GM19468 (cell line): ENCODE results near the gene LAMP1.
"Not testable (repeated sequence)": the region's sequence is repeated elsewhere in the genome, so short reads cannot be mapped to it uniquely, and the experiment has no call there.

Experiments used
- ATAC-seq: cut with Tn5 transposase; IDR thresholded peaks from one replicate; pipeline ENCODE4 v1.9.1; 2021; ENCODE audit warnings: mild to moderate bottlenecking, moderate library complexity, moderate number of reproducible peaks; ENCODE audit not compliant: unreplicated experiment; ENCODE audit errors: extremely low read depth

LAMP1 gene

DNA sequence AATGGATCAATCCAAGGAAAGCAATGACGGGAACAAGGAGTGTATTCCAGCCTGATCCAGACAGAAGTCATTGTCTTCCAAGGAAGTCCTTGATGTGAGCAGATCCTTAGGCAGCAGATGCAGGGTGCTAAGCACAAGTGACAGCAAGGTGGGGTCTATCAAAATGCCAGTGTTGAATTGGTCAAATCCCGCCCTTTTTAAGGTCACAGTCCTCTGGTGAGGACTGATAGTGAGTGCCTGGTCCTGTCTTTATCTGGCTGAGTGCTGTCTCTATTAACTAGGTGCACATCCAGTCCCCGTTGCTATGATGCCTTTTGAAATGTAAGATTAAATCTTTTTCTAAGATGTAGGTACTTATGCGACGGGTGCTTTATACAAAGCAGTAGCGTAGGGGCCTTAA, 1.3 kb upstream of the LAMP1 start:
- no peak for ATAC-seq

DNA sequence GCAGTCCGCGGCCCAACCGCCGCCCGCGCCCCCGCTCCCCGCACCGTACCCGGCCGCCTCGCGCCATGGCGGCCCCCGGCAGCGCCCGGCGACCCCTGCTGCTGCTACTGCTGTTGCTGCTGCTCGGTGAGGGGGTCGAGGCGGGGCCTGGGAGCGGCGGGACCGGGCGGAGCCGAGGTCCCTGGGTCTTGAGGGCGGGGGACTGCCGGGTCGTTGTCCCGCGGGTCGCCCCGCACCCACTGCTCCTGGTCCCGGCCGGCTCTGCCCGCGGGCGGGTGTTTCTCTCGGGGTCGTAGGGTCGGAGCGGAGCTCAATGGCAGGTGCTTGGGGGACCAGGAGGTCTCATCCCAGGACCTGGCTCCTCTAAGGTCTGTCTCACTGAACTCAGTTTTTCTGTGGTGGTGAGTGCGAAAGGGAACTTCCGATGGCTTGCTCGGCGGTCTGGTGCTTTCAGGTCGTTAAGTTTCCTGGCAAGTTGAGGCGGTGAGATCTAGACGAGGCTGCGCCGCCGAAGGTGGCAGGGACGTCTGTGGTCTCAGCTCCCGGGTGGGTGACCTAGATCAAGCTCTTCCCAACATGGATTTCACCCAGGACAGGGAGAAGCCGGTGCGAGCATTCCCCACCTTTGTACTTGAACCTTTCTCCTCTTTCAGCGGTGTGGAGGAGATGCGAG, 467 bp downstream of the LAMP1 start:
- peak; percentile 1 for ATAC-seq

DNA sequence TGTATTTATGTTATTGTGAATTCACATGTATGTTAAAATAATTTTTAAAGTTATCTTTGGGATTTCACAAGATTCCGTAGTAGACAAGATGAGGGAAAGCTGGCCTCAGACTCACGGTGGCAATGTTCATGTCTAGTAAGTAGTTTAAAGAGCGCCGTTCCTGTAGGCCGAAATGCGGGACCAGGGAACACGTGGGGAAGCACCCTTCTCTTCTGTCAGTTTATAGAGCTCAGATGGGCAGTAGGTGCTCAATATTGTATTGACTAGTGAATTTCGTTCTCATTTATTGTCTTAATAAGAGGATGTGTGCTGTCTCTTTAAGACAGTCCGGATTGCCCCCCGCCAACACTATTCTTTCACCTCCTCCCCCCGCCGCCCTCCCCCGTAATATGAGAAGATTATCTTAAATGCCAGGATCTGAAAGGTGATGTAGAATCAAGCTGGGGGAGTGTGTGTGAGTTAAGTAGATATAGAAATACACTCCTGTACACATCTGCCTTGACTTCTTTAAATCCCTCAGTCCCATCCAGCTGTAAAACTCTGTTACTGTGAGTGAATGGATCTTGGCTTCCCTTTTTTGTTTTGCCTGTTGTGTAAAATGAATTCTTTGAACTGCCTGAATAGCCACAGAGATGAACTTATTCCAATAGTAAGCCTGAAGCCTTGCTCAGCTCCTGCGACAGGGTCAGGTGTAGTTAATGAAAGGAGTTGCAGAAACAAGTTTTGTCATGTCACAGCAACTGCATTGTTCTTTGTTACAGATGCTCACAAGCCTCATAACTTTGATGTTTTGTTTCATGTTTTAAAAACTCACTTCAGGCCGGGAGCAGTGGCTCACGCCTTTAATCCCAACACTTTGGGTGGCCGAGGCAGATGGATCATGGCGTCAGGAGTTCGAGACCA, 1.3 kb downstream of the LAMP1 start:
- ATAC-seq, result no peak

DNA sequence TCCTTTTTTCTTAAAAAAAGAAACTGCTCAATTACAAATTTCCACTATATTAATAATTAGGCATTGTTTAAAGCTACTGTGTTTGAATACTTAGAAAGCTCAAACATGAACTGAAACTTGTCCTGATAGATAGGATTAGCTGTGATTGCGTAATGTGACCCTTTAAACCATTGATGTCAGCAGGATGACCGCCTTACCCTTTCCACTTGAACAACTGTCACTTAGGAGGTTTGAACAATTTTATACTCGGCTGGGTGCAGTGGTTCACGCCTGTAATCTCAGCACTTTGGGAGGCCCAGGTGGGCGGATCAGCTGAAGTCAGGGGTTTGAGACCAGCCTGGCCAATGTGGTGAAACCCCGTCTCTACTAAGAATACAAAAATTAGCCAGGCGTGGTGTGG, 2.9 kb downstream of the LAMP1 start:
- ATAC-seq, result no peak

DNA sequence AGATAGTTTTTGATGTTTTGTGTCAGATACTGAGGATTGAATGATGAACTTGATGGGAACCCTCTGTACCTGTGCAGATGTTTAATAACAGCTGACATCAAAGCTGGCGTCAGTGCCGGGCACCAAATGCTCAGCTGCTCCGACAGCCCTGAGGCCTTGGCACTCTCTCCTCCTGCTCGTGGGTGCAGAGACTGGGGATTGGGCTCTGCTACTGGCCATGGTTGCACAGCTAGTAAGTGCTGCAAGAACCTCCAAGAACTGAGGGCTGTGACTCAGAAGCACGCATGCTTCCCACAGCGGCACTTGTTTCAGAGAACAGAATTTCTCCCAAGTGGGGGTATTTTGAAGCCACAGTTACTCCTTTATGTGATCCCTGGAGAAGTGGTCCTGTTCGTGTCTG, 5.9 kb downstream of the LAMP1 start:
- no peak for ATAC-seq

DNA sequence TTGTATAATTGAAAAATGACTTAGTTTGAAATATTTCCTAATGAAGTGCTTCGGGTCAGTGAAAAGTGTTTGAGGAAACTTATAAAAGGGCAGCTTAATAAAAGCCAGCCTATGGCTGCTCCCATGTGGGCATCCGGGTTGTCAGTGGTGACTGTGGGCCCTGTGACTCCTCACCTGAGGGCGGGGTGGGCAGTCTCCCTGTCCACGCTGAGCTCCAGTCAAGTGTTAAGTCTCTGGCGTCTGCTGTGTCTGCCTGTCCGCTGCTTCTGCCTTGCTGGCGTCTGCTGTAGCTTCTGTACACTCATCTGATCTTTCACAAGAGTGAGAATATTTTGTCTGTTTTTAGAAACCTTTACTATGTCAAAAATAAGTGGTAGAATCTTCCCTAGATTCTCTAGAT, 7.1 kb downstream of the LAMP1 start:
- no peak for ATAC-seq

DNA sequence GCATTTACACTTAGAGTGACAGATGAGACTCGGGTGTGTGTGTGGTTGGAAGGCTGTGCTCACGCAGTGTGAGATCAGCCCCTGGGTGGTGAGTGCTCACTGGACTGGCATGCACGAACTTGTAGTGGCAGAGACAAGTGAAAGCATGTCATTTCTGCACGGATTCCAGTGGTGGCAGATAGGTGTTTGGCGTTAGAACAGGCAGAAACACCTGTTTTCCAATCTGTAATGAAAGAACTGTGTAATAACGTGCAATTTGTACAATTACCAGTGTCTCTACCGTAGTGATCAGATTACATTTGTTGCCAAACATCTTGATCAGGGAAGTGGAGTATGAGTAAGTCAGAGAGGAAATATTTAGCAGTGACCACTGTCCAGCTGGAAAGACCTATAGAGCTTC, 8.2 kb downstream of the LAMP1 start:
- ATAC-seq, result no peak

DNA sequence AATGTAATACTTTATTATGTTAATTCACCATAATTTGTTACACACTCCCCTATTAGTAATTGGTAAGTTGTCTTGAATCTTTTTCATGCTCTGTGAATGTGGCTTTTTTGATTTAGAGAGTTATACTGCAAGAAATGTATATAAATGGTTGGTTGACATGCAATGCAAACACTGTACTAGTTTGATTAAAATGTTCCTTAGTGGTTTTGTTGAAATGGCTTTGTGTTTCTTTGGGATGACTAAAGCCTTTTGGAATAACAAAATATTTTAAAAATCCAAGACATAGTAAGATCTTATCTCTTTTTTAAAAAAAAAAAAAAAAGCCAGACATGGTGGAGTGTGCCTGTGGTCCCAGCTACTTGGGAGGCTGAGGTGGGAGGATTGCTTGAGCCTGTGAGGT, 10.5 kb downstream of the LAMP1 start:
- ATAC-seq, result no peak

DNA sequence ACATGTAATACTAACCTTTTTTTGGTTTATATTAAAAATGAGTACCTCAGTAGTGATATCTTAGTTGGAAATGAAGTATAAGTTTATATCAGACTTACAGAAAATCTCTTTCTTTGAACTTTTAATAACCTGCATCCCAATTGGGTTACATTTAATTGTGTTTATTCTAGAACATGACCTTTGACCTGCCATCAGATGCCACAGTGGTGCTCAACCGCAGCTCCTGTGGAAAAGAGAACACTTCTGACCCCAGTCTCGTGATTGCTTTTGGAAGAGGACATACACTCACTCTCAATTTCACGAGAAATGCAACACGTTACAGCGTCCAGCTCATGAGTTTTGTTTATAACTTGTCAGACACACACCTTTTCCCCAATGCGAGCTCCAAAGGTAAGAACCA, 12.4 kb downstream of the LAMP1 start:
- no peak for ATAC-seq

DNA sequence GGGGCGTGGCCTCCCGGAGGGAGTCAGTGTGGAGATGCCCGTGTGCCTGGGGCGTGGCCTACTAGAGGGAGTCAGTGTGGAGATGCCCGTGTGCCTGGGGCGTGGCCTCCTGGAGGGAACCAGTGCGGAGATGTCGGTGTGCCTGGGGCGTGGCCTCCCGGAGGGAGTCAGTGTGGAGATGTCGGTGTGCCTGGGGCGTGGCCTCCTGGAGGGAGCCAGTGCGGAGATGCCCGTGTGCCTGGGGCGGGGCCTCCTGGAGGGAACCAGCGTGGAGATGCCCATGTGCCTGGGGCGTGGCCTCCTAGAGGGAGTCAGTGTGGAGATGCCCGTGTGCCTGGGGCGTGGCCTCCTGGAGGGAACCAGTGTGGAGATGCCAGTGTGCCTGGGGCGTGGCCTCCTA, 17.1 kb downstream of the LAMP1 start:
- not testable (repeated sequence) for ATAC-seq

DNA sequence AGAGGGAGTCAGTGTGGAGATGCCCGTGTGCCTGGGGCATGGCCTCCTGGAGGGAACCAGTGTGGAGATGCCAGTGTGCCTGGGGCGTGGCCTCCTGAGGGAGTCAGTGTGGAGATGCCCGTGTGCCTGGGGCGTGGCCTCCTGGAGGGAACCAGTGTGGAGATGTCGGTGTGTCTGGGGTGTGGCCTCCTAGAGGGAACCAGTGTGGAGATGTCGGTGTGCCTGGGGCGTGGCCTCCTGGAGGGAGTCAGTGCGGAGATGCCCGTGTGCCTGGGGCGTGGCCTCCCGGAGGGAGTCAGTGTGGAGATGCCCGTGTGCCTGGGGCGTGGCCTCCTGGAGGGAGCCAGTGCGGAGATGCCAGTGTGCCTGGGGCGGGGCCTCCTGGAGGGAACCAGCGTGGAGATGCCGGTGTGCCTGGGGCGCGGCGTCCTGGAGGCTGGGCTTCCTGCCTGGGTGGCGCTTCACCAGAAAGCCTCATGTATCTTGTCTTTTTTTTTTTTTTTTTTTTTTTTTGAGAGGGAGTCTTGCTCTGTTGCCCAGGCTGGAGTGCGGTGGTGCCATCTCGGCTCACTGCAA, 17.9 kb downstream of the LAMP1 start:
- not testable (repeated sequence) for ATAC-seq

DNA sequence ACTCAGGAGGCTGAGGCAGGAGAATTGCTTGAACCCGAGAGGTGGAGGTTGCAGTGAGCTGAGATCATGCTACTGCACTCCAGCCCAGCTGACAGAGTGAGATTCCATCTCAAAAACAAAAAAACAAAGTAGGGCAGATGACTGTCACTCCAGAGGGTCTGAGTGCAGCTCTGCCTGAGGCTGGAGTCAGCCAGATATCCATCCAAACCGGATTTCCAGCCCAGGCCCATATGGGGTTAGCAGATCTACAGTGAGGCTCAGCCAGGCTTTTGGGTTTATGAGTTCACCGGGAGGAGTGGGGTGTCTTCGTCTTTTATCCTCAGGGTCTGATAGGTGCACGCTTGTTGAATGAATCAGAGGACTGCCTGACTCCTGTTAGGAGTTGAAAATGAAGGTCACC, 19.0 kb downstream of the LAMP1 start:
- no peak for ATAC-seq

DNA sequence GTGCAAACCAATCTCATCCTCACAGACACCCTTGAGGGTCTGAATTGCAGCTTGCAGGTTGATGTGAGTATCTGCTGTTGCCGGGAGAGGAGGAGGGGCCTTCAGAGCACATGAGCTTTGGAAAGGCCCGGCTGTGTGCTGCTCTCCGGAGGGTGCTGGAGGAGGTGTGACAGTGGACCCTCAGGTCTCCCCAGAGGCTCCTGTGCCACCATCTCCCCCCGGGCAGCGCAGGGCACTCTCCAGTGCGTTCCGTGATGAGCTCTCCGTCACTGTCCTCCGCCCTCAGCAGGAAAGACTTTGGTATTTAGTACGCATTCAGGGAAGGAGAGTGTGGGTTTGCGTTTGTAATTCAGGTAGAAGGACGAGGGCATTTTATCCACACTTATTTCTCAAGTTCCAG, 20.0 kb downstream of the LAMP1 start:
- no peak for ATAC-seq

DNA sequence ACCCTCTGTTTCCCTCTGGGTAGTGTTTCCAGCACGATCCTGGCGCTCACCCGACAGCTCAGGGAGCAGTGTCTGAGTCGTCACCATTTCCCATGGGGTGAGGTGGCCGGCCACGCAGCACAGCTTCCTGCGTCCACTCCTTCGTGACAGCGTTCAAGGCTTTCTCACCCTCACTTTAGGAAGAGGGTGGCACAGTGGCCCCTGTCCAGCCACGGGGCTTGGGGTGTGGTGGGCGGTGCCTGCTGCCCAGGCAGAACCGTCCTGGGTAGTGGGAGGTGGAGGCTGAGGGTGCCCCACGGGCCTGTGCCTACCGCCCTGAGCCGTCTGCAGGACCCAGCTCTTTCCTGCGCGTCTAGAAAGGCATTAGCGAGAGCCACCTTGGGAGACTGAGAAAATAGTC, 21.9 kb downstream of the LAMP1 start:
- ATAC-seq, result no peak

DNA sequence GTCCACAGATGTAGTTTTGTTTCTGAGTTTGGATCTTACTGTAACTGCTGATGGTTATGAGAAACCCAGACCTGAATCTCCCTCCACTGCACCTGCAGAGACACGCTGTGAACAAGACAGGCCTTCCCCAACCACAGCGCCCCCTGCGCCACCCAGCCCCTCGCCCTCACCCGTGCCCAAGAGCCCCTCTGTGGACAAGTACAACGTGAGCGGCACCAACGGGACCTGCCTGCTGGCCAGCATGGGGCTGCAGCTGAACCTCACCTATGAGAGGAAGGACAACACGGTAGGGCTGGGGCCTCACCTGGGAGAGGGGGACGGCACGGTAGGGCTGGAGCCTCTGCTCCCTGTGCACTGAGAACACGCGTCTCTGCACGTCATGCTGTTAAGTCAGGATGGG, 22.3 kb downstream of the LAMP1 start:
- no peak for ATAC-seq

DNA sequence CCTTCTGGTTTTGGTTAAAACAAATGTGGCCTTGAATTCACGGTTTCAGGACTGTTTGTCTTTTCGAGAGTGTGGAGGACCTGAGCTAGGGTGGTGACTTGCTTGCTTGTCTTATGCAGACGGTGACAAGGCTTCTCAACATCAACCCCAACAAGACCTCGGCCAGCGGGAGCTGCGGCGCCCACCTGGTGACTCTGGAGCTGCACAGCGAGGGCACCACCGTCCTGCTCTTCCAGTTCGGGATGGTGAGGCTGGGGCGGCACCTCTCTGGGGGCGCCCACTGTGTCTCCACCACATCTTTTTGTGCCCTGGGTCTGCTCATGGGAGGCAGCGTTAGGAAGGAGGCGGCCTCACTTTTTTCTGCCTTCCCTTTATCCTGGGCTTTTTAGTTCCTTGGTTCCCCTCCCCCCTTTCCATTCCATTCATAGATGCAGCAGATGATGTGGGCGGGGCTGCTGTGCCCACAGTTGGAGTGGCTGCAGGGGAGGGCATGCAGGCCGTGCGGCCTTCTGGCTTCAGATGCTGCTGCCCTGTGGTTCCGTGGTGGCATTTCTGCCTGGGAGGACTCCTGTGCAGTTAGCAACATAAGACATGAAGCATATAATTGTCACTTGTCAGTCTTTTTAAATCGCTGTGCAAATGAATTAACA, 23.3 kb downstream of the LAMP1 start:
- ATAC-seq, result no peak

DNA sequence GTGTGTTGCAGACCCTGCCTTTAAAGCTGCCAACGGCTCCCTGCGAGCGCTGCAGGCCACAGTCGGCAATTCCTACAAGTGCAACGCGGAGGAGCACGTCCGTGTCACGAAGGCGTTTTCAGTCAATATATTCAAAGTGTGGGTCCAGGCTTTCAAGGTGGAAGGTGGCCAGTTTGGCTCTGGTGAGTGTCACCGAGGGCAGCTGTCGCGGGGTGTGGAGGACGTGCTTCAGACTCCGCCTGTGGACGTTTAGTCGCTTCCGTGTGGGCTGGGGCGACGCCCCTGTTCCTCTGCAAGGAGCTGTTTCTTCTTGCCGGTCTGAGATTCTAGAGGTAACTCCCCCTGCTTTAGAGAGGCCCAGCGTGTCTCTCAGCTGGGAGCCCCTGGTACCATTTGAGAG, 24.5 kb downstream of the LAMP1 start:
- no peak for ATAC-seq

DNA sequence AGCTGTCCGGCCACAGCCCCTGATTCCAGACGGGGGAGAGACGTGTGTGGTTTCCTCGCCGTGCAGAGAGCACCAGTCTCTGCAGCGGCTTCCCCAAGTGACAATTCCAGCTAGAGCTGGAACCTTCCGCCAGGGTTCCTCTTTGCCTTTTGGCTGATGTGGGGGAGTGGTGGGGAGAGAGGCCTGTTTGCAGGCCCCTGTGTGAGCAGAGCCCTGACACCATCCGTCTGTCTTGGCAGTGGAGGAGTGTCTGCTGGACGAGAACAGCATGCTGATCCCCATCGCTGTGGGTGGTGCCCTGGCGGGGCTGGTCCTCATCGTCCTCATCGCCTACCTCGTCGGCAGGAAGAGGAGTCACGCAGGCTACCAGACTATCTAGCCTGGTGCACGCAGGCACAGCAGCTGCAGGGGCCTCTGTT, 25.0 kb downstream of the LAMP1 start:
- ATAC-seq, result no peak

DNA sequence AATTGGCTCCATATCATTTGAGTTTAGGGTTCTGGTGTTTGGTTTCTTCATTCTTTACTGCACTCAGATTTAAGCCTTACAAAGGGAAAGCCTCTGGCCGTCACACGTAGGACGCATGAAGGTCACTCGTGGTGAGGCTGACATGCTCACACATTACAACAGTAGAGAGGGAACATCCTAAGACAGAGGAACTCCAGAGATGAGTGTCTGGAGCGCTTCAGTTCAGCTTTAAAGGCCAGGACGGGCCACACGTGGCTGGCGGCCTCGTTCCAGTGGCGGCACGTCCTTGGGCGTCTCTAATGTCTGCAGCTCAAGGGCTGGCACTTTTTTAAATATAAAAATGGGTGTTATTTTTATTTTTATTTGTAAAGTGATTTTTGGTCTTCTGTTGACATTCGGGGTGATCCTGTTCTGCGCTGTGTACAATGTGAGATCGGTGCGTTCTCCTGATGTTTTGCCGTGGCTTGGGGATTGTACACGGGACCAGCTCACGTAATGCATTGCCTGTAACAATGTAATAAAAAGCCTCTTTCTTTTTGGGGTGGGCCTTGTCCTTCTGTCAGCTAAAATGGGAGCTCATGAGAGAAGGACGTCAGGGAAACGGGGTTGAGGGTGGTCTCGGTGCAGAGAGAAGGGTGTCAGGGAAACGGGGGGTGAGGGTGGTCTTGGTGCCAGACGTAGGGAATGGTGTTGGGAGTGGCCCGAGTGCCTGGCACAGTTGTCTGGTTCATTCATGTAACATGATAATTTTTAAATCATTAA, 26.0 kb downstream of the LAMP1 start:
- no peak for ATAC-seq

DNA sequence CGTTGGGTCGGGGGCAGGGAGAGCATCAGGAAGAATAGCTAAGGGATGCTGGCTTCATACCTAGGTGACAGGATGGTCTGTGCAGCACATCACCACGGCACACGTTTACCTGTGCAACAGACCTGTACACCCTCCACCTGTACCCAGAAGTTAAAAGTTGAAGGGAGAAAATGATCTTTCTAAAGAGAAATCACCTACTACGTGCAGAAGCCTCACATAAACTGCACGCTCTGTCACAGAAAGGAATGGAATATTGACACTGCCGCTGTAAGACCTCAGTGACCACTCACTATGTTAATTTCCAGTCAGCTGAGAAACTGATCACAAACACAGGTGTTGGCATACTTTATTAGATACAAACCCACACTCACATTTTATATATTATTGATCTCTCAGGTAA, 26.8 kb downstream of the LAMP1 start:
- no peak for ATAC-seq
